ENCODE results near the gene PRPF8.

DNA sequence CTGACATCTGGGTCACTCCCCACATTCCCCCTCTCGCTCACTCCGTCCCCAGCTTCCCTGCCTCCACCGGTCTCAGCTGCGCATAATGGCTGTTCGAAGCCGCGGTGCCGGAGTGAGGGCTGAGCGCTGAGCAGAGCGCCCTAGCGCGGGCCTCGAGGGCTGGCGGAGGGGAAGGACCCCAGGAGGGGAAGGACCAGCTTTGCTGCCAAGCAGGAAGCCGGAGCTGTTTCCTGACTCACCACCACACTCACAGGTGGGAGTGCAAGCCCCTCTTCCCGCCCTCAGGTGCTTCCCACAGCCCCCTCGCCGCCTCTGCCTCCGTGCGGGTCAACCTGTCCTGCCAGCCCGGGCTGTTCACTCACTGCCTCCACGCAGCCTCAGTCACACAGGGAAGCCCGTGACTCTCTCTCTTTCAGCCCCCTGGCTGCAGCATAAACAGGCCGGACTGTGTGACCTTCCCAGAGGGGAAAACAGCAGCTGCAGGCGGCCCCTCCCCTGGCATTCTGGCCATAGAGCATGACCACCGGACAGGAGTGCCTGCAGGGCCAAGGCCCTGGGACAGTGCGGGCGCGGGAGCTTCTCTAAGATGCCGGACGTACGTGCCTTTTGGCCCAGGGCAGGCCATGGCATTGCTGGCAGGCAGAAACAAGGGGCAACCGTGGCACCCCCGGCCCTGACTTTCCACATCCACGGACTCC is 79.7 kb downstream of the PRPF8 start:
- TF ChIP-seq, protein P1, sequence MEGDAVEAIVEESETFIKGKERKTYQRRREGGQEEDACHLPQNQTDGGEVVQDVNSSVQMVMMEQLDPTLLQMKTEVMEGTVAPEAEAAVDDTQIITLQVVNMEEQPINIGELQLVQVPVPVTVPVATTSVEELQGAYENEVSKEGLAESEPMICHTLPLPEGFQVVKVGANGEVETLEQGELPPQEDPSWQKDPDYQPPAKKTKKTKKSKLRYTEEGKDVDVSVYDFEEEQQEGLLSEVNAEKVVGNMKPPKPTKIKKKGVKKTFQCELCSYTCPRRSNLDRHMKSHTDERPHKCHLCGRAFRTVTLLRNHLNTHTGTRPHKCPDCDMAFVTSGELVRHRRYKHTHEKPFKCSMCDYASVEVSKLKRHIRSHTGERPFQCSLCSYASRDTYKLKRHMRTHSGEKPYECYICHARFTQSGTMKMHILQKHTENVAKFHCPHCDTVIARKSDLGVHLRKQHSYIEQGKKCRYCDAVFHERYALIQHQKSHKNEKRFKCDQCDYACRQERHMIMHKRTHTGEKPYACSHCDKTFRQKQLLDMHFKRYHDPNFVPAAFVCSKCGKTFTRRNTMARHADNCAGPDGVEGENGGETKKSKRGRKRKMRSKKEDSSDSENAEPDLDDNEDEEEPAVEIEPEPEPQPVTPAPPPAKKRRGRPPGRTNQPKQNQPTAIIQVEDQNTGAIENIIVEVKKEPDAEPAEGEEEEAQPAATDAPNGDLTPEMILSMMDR (IDR thresholded peaks at IDR 0.05) = no peak
- no peak for TF ChIP-seq EP300 (IDR thresholded peaks at IDR 0.05)

Data from esophagus muscularis mucosa (tissue), 3 donors.